ENCODE measurements around the gene CTDSP1. TPM values are rescaled to one million over a fixed set of nuclear protein-coding genes. Genes with fewer than 3 reads are reported as not detected.
A peak's percentile ranks its signal among the peaks of the same experiment; 100 is the strongest.

Gene CTDSP1
- total and polyA plus RNA-seq, 2 donors (not counting 1 experiment from before 2014, with no cell fraction given): 99.8 to 207 TPM

DNA sequence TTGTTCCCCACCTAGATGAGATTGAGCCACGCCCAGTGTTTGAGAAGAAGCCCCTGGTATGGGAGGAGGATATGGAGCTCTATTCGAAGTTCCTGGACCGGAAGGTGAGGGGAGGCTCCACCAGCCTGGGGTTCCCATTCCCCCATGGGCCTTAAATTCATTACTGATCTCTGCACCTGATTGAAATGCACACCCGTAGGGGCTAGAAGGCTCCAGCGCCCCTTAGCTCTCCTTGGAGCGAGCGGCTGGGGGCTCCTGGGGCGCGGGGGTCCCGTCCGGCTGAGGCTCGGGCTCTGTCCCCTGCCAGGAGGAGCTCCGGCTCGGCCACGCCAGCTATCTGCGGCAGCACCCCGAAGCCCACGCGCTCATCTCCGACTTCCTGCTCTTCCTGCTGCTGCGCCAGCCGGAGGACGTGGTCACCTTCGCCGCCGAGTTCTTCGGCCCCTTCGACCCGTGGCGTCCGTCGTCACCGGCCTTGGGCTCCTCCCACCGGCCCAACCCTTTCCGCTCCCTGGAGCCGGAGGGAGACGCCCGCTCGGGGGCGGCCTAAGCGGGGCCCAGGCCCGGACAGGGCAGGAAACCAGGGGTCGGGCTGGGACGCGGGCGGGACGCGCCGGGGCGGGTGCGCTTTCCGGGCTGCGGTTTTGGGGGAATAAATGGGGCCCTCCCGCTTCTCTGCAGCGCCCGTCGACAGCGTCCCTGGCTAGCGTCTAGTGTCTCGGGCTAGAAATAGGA lies 32.1 kb upstream of the CTDSP1 start:
- peak overlapping the region; percentile 58 to 83 (median 67) for H3K4me3 ChIP-seq (ENCODE audit: control extremely low read depth in 1 of 5, extremely low read depth in 1 of 5, insufficient read depth in 1 of 5, low read depth in 2 of 5, low read length in 4 of 5)
- Mint-ChIP-seq H3K27ac (peak overlapping the region; percentile 87), H3K4me3 (peak overlapping the region; percentile 88), H3K4me1 (peaks cover 28% of the 10 kb centered on the region), H3K9me3 (ENCODE audit: insufficient read depth) (no peaks in the 10 kb centered on the region), H3K27me3 (no peaks in the 10 kb centered on the region)
- ATAC-seq (ENCODE audit: low read depth) (peak; percentile 92), DNase-seq (peak; percentile 74)
- peak overlapping the region; percentile 70 to 75 for H3K27ac ChIP-seq (ENCODE audit: low read length in 2 of 2)
- CTCF ChIA-PET: interaction anchor here (0.7 to 4.1 kb wide), 6 partner anchors 11 to 95 kb away, joined by 3 to 23 read pairs (median 4); partner anchors contain the start of gene CATIP
- peaks cover 0 to 10% (median 2%) of the 10 kb centered on the region in 3 donors for H3K9me3 ChIP-seq (ENCODE audit: control extremely low read depth in 1 of 3, control insufficient read depth in 2 of 3, insufficient read depth in 1 of 3, low read length in 2 of 3)
- no peaks in the 10 kb centered on the region for H3K27me3 ChIP-seq (replicated peaks in 1 of 4; ENCODE audit: control extremely low read depth in 1 of 4, control insufficient read depth in 3 of 4, insufficient read depth in 4 of 4, low read length in 3 of 4)
- no peaks in the 10 kb centered on the region for H3K36me3 ChIP-seq (replicated peaks in 1 of 2; ENCODE audit: control extremely low read depth in 1 of 2, control insufficient read depth in 1 of 2, extremely low read depth in 1 of 2, insufficient read depth in 2 of 2, low read length in 1 of 2)
- 2% methylated on average over 54 of the region's 60 CpGs for WGBS (ENCODE audit: insufficient coverage)
- intact Hi-C loops (cut with micrococcal nuclease): loop anchor here (2.0 kb wide), 1 partner anchor 29 kb away; no protein-coding TSS in a partner anchor
- no peak for TF ChIP-seq EZH2 (IDR thresholded peaks at IDR 0.05; ENCODE audit: borderline replicate concordance, insufficient read depth, low read depth, low read length, poor library complexity, severe bottlenecking)
- TF ChIP-seq, protein P1, sequence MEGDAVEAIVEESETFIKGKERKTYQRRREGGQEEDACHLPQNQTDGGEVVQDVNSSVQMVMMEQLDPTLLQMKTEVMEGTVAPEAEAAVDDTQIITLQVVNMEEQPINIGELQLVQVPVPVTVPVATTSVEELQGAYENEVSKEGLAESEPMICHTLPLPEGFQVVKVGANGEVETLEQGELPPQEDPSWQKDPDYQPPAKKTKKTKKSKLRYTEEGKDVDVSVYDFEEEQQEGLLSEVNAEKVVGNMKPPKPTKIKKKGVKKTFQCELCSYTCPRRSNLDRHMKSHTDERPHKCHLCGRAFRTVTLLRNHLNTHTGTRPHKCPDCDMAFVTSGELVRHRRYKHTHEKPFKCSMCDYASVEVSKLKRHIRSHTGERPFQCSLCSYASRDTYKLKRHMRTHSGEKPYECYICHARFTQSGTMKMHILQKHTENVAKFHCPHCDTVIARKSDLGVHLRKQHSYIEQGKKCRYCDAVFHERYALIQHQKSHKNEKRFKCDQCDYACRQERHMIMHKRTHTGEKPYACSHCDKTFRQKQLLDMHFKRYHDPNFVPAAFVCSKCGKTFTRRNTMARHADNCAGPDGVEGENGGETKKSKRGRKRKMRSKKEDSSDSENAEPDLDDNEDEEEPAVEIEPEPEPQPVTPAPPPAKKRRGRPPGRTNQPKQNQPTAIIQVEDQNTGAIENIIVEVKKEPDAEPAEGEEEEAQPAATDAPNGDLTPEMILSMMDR (IDR thresholded peaks at IDR 0.05): no peak
- no peaks in the 10 kb centered on the region for H3K79me2 ChIP-seq (ENCODE audit: control insufficient read depth, insufficient read depth, low read length)
- peak overlapping the region; percentile 91 for H3K4me2 ChIP-seq (replicated peaks; ENCODE audit: low read depth, low read length, poor library complexity, severe bottlenecking)
- H3K9ac ChIP-seq (ENCODE audit: low read length): peak overlapping the region; percentile 84
- H3K4me1 ChIP-seq (ENCODE audit: control insufficient read depth in 2 of 2, insufficient read depth in 2 of 2, low read length in 2 of 2): peaks cover 19 to 41% of the 10 kb centered on the region in 2 donors
- POLR2A ChIA-PET: interaction anchor here (1.4 kb wide), 1 partner anchor 110 kb away, joined by 4 read pairs; no protein-coding TSS in a partner anchor
- H4K20me1 ChIP-seq (ENCODE audit: control insufficient read depth, insufficient read depth, low read length, poor library complexity, severe bottlenecking): no peaks in the 10 kb centered on the region
- H2AFZ ChIP-seq (ENCODE audit: insufficient read depth, low read depth, low read length, poor library complexity, severe bottlenecking): peak overlapping the region; percentile 96

GRCh38 chr2:218368150-218368528 lies 31.5 kb upstream of the CTDSP1 start:
- Histone ChIP-seq H3K9me3 (ENCODE audit: control extremely low read depth in 1 of 3, control insufficient read depth in 2 of 3, insufficient read depth in 1 of 3, low read length in 2 of 3) (peaks cover 0 to 10% (median 2%) of the 10 kb centered on the region in 3 donors), H2AFZ (ENCODE audit: insufficient read depth, low read depth, low read length, poor library complexity, severe bottlenecking) (peak overlapping the region; percentile 96), H3K9ac (ENCODE audit: low read length) (peak overlapping the region; percentile 84), H3K79me2 (ENCODE audit: control insufficient read depth, insufficient read depth, low read length) (no peaks in the 10 kb centered on the region), H3K4me2 (replicated peaks; ENCODE audit: low read depth, low read length, poor library complexity, severe bottlenecking) (peak overlapping the region; percentile 91), H3K4me3 (ENCODE audit: control extremely low read depth in 1 of 5, extremely low read depth in 1 of 5, insufficient read depth in 1 of 5, low read depth in 2 of 5, low read length in 4 of 5) (peak overlapping the region; percentile 39 to 83 (median 67)), H3K27me3 (replicated peaks in 1 of 4; ENCODE audit: control extremely low read depth in 1 of 4, control insufficient read depth in 3 of 4, insufficient read depth in 4 of 4, low read length in 3 of 4) (no peaks in the 10 kb centered on the region), H3K4me1 (ENCODE audit: control insufficient read depth in 2 of 2, insufficient read depth in 2 of 2, low read length in 2 of 2) (peaks cover 19 to 41% of the 10 kb centered on the region in 2 donors), H4K20me1 (ENCODE audit: control insufficient read depth, insufficient read depth, low read length, poor library complexity, severe bottlenecking) (no peaks in the 10 kb centered on the region), H3K27ac (ENCODE audit: low read length in 2 of 2) (peak overlapping the region; percentile 70 to 75), H3K36me3 (replicated peaks in 1 of 2; ENCODE audit: control extremely low read depth in 1 of 2, control insufficient read depth in 1 of 2, extremely low read depth in 1 of 2, insufficient read depth in 2 of 2, low read length in 1 of 2) (no peaks in the 10 kb centered on the region)
- peaks cover 28% of the 10 kb centered on the region for H3K4me1 Mint-ChIP-seq
- POLR2A ChIA-PET: no interaction called here
- intact Hi-C loops (cut with micrococcal nuclease): no loop called here
- H3K27ac Mint-ChIP-seq: peak overlapping the region; percentile 87
- CTCF ChIA-PET: interaction anchor here (1.2 to 4.1 kb wide), 2 partner anchors 11 to 12 kb away, joined by 4 to 23 read pairs; partner anchors contain the start of gene CATIP
- ATAC-seq (ENCODE audit: low read depth) (no peak), DNase-seq (no peak)
- 67% methylated on average over 10 of the region's 21 CpGs for WGBS (ENCODE audit: insufficient coverage)
- H3K9me3 Mint-ChIP-seq (ENCODE audit: insufficient read depth): no peaks in the 10 kb centered on the region
- peak overlapping the region; percentile 88 for H3K4me3 Mint-ChIP-seq
- TF ChIP-seq, protein P1 (IDR thresholded peaks at IDR 0.05): no peak
- TF ChIP-seq EZH2 (IDR thresholded peaks at IDR 0.05; ENCODE audit: borderline replicate concordance, insufficient read depth, low read depth, low read length, poor library complexity, severe bottlenecking): no peak
- no peaks in the 10 kb centered on the region for H3K27me3 Mint-ChIP-seq

Measured in B cell (primary cell).